T-helper 2 cell (primary cell): ENCODE data around the gene GRB10.
A peak's percentile ranks its signal among the peaks of the same experiment; 100 is the strongest.

ENCODE experiments used
- DNase-seq, 5 experiments: peaks; one replicate each; pipeline versions ENCODE4 v3.0.0 to v3.0.0-alpha.2; 2012 to 2022

The GRB10 gene

GRCh38 chr7:50718876-50719275 lies 63.8 kb downstream of the GRB10 start:
- DNase-seq, result no peak

- no peak for DNase-seq
Measured at GRCh38 chr7:50718311-50718710, 64.4 kb downstream of the GRB10 start.

- no peak for DNase-seq
Measured at GRCh38 chr7:50717181-50717580, 65.5 kb downstream of the GRB10 start.

- no peak for DNase-seq
Measured at GRCh38 chr7:50714857-50715256, 67.8 kb downstream of the GRB10 start.

GRCh38 chr7:50713123-50713965 lies 69.4 kb downstream of the GRB10 start:
- DNase-seq, result no peak

GRCh38 chr7:50712252-50713122 lies 70.2 kb downstream of the GRB10 start:
- no peak for DNase-seq

- DNase-seq, result no peak
Measured at GRCh38 chr7:50711271-50712175, 71.2 kb downstream of the GRB10 start.

GRCh38 chr7:50710441-50711154 lies 72.1 kb downstream of the GRB10 start:
- no peak for DNase-seq

GRCh38 chr7:50709151-50709550 lies 73.5 kb downstream of the GRB10 start:
- DNase-seq, result no peak

- DNase-seq, result no peak
Measured at GRCh38 chr7:50707236-50708006, 75.3 kb downstream of the GRB10 start.

- DNase-seq, result no peak
Measured at GRCh38 chr7:50706469-50706937, 76.2 kb downstream of the GRB10 start.

- DNase-seq, result no peak
Measured at GRCh38 chr7:50704844-50705243, 77.9 kb downstream of the GRB10 start.

- DNase-seq, result no peak
Measured at GRCh38 chr7:50703654-50704053, 79.0 kb downstream of the GRB10 start.

GRCh38 chr7:50699143-50699542 lies 83.6 kb downstream of the GRB10 start:
- DNase-seq, result no peak

- DNase-seq, result no peak
Measured at GRCh38 chr7:50697748-50698147, 84.9 kb downstream of the GRB10 start.

GRCh38 chr7:50696810-50697582 lies 85.7 kb downstream of the GRB10 start:
- peak in 1 of 5 experiments; percentile 31 for DNase-seq

- DNase-seq, result no peak
Measured at GRCh38 chr7:50695026-50695425, 87.7 kb downstream of the GRB10 start.

GRCh38 chr7:50693455-50694130 lies 89.1 kb downstream of the GRB10 start:
- no peak for DNase-seq

- no peak for DNase-seq
Measured at GRCh38 chr7:50690541-50691011, 92.1 kb downstream of the GRB10 start.

GRCh38 chr7:50688226-50688590 lies 94.5 kb downstream of the GRB10 start:
- no peak for DNase-seq
